HUES64 (cell line): ENCODE data around the gene MGAT5.

Experiments used
- H3K27ac ChIP-seq: 2 replicates; pipeline ENCODE4 v1.7.0; 2013; ENCODE audit warnings: low read depth, low read length, inconsistent platforms
- H3K27me3 ChIP-seq: 2 replicates; pipeline ENCODE4 v1.6.1; 2013; ENCODE audit warnings: mild to moderate bottlenecking, low read length; ENCODE audit not compliant: insufficient read depth
- H3K36me3 ChIP-seq: 2 replicates; pipeline ENCODE4 v1.6.1; 2013; ENCODE audit warnings: mild to moderate bottlenecking, low read length; ENCODE audit not compliant: insufficient read depth
- H3K4me1 ChIP-seq: 2 replicates; pipeline ENCODE4 v1.6.1; 2013; ENCODE audit warnings: mild to moderate bottlenecking, low read length, moderate library complexity; ENCODE audit not compliant: insufficient read depth
- H3K4me3 ChIP-seq: 2 replicates; pipeline ENCODE4 v1.5.1; 2013; ENCODE audit warnings: mild to moderate bottlenecking, low read length, moderate library complexity
- H3K9ac ChIP-seq: 2 replicates; pipeline ENCODE4 v1.6.1; 2013; ENCODE audit warnings: mild to moderate bottlenecking, low read depth, low read length
- H3K9me3 ChIP-seq: 2 replicates; pipeline ENCODE4 v1.6.1; 2013; ENCODE audit warnings: low read depth, low read length; ENCODE audit not compliant: insufficient read depth
- WGBS: fragments of 150-250, 120-280 bp; methylation state at CpG from one replicate; pipeline ENCODE4 v1.1.7; 2013; ENCODE audit warnings: missing lambda C conversion rate; 5-methylcytosine and 5-hydroxymethylcytosine counted together

Gene MGAT5

GRCh38 chr2:134231965-134232340 is 21.9 kb upstream of the MGAT5 start:
- Histone ChIP-seq H3K9ac (no peak overlapping the region), H3K4me3 (no peak overlapping the region)
- 90% methylated on average over 2 of the region's 2 CpGs for WGBS

GRCh38 chr2:134232461-134232860 is 21.4 kb upstream of the MGAT5 start:
- Histone ChIP-seq H3K9ac (no peak overlapping the region), H3K27me3 (no peaks in the 10 kb centered on the region), H3K27ac (no peak overlapping the region), H3K9me3 (peaks cover 28% of the 10 kb centered on the region), H3K4me1 (no peaks in the 10 kb centered on the region), H3K4me3 (no peak overlapping the region), H3K36me3 (no peaks in the 10 kb centered on the region)
- WGBS: 89% methylated on average over 1 of the region's 1 CpG

More at GRCh38 chr2:134231965-134232340, 21.9 kb upstream of the MGAT5 start:
- Histone ChIP-seq H3K27me3 (no peaks in the 10 kb centered on the region), H3K36me3 (no peaks in the 10 kb centered on the region), H3K4me1 (no peaks in the 10 kb centered on the region), H3K27ac (no peak overlapping the region), H3K9me3 (peaks cover 28% of the 10 kb centered on the region)

DNA sequence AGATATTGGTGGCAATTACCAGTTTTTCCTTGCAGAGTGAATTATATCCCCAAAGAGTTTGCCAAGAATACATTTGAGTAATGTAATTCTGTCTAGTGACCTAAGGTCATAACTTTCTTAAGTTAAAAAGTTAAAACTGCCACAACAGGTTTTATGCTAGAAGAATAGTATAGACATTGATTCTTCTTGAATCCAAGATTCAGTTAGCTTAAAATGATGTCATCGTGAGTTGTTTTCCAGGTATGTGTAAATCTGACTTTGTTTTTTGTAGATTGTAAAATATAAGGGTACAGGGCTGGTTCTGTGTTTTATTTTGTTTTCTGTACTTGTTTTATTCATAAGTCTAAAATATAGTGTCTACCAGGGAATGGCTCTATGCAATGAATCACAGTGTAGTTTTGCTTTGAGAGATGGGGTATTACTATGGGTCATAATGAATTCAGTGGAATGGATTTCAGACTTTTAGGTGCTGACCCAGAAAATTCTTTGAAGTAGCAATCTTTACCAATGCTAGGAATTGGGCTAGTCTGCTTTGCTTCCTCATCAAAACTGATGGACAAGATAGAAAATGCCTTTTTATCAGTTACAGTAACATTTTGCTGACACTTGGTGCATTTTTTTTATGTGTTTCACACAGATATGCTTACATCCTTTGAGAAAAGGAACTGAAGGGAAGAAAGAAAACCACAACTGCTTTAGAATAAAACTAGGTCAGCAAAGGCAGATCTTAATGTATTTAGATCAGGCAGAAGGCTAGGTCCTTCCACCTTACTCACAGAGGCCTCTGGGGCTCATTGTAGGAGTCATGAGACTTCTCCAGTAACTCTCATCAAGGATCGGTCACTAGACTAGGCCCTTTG is 20.8 kb upstream of the MGAT5 start:
- Histone ChIP-seq H3K9ac (no peak overlapping the region), H3K36me3 (no peaks in the 10 kb centered on the region), H3K4me3 (no peak overlapping the region), H3K4me1 (no peaks in the 10 kb centered on the region), H3K27ac (no peak overlapping the region), H3K27me3 (no peaks in the 10 kb centered on the region), H3K9me3 (peaks cover 22% of the 10 kb centered on the region)
- WGBS: 89% methylated on average over 2 of the region's 2 CpGs

DNA sequence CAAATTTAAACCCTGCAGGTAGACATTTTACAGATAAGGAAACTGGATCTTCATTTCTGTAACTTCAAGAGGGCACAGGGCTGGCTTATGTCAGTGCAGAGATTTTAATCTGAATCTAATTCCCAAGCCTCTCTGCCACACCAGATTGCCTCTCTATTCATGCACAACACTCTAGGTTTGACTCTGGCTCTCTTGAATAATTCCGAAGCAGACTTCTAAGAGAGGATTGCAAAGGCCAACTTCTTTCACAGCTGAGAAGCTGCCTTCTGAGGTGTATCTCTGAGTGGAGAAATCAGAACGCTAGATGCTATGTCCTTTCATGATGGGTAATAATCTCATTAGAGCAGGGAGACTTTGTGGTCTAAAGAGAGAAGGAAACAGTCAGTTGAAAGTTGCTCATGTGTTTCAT is 20.1 kb upstream of the MGAT5 start:
- no peaks in the 10 kb centered on the region for H3K36me3 ChIP-seq
- peaks cover 15% of the 10 kb centered on the region for H3K9me3 ChIP-seq
- H3K27me3 ChIP-seq: no peaks in the 10 kb centered on the region
- H3K9ac ChIP-seq: no peak overlapping the region
- no peak overlapping the region for H3K4me3 ChIP-seq
- 86% methylated on average over 2 of the region's 2 CpGs for WGBS
- no peaks in the 10 kb centered on the region for H3K4me1 ChIP-seq
- no peak overlapping the region for H3K27ac ChIP-seq

DNA sequence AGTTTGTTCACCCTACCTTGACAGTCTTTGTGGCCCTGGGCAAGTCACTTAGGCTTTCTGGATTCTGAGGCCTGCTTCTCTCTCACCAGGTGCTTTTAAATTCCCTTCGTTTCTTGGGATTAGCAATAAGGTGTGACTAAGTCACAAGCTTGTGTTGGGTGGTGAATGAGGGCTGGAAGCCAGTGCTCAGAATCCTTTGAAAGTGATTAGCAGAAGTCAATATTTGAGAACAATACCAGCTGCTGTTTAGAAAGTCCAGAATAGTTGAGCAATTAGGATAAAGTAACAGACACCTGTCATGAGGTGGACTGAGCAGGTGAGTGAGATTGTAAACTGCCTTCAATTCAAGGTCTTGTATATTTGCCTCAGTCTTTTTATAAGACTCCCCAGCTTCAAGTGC is 19.3 kb upstream of the MGAT5 start:
- H3K36me3 ChIP-seq: no peaks in the 10 kb centered on the region
- H3K9ac ChIP-seq: no peak overlapping the region
- no peak overlapping the region for H3K27ac ChIP-seq
- no peaks in the 10 kb centered on the region for H3K27me3 ChIP-seq
- H3K4me3 ChIP-seq: no peak overlapping the region
- no peaks in the 10 kb centered on the region for H3K4me1 ChIP-seq
- 73% methylated on average over 1 of the region's 1 CpG for WGBS
- H3K9me3 ChIP-seq: peaks cover 7% of the 10 kb centered on the region; the same call in 1 of the 2 replicates

DNA sequence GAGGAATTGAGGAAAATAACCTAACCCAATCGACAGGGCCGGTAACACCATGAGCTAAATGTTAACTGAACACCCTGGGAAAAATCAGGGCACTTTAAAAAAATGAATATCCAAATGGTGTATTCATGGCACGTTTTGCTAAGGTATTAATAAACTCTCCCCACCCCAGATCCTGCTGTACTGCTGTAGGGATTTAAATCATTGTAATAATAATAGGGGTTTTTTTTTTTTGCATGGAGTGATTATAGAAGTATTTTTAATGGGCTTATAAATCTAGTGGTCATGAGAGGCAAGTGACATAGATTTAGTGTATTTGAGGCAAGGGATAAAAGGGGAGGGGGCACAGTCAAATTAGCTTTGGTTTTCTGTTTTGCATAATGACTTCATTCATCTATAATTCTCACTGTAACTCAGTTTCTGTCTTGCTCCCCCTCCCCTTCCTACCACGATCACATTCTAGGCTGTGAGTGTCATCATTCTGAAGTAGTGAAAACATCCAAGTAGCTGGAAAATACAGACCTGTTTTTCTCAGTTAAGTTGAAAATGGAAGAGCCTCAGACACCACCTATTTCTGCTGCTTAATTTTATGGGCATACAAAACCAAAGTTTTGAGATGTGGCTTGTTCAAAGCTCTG is 18.2 kb upstream of the MGAT5 start:
- H3K36me3 ChIP-seq: no peaks in the 10 kb centered on the region
- H3K9ac ChIP-seq: no peak overlapping the region
- no peaks in the 10 kb centered on the region for H3K9me3 ChIP-seq
- H3K4me1 ChIP-seq: no peaks in the 10 kb centered on the region
- WGBS: 90% methylated on average over 3 of the region's 4 CpGs
- no peak overlapping the region for H3K4me3 ChIP-seq
- H3K27ac ChIP-seq: no peak overlapping the region
- H3K27me3 ChIP-seq: no peaks in the 10 kb centered on the region

- Histone ChIP-seq H3K4me1 (no peaks in the 10 kb centered on the region), H3K27me3 (no peaks in the 10 kb centered on the region), H3K9ac (no peak overlapping the region), H3K36me3 (no peaks in the 10 kb centered on the region), H3K27ac (no peak overlapping the region), H3K9me3 (no peaks in the 10 kb centered on the region), H3K4me3 (no peak overlapping the region)
- 94% methylated on average over 2 of the region's 3 CpGs for WGBS
Observed at GRCh38 chr2:134238371-134238770, 15.5 kb upstream of the MGAT5 start.

DNA sequence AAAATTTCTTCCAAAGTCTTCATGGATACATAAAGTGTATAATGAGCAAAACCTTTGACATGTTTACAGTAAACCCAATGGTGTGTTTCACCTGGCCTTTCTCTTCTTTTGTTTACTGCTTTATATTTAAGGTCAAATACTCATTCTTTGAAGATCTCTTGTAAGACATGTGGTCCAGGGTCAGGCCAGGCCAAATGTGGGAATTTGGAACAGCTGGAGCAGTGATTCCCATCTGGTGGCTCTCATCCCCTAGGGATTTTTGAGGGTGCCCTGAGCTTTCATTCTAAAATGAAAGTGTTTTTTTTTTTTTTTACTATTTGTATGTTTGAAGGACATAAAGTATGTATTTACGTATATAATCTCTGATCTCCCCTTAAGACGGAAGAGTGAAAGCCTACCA is 13.8 kb upstream of the MGAT5 start:
- no peak overlapping the region for H3K27ac ChIP-seq
- no peaks in the 10 kb centered on the region for H3K9me3 ChIP-seq
- H3K4me1 ChIP-seq: no peaks in the 10 kb centered on the region
- no peak overlapping the region for H3K9ac ChIP-seq
- WGBS: 97% methylated on average over 2 of the region's 2 CpGs
- H3K4me3 ChIP-seq: no peak overlapping the region
- H3K36me3 ChIP-seq: no peaks in the 10 kb centered on the region
- H3K27me3 ChIP-seq: no peaks in the 10 kb centered on the region

DNA sequence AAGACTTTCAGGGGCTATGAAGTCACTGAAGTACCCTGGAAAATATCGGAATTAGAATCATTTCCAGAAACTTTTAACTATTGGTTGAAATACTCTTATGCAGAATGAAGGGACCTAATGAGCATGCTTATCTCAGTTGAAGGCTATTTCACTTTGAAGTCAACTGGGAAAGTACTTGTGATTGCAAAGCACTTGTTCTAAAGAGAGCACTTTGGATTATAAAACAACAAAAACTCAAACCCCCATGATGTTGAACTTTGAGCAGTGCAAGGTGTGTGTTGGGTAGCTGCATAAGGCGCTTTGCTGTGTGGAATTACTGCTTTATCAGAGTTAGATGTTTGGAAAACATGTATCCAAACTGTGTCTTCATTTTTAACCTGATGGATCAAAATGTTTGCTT is 12.0 kb upstream of the MGAT5 start:
- 96% methylated on average over 2 of the region's 2 CpGs for WGBS
- Histone ChIP-seq H3K4me1 (0 out of 2 replicates have a peak, but pooled peaks cover 9% of the 10 kb centered on the region), H3K9ac (no peak overlapping the region), H3K27ac (no peak overlapping the region), H3K4me3 (no peak overlapping the region), H3K9me3 (no peaks in the 10 kb centered on the region), H3K27me3 (no peaks in the 10 kb centered on the region), H3K36me3 (no peaks in the 10 kb centered on the region)

DNA sequence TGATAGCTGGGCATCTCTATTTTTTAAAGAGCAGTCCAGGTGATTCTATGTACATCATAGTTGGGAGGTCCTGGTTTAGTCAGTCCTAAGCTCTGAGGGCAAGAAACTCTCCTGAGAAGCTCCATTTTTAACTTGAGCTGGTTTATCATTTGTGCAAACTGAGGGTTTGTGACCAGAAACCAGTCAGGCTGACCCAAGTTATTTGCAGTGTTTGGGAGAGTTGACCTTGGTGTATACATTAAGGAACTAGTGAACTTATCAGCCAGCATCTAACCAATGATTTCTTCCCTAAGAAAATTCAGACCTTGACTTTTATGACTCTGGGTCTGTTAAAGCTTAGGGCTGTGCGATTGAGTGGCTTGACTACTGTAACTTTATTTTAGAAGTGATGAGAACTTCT is 10.6 kb upstream of the MGAT5 start:
- H3K36me3 ChIP-seq: no peaks in the 10 kb centered on the region
- H3K4me3 ChIP-seq: no peak overlapping the region
- 0 out of 2 replicates have a peak, but pooled peaks cover 9% of the 10 kb centered on the region for H3K4me1 ChIP-seq
- H3K9me3 ChIP-seq: no peaks in the 10 kb centered on the region
- H3K27ac ChIP-seq: no peak overlapping the region
- no peak overlapping the region for H3K9ac ChIP-seq
- H3K27me3 ChIP-seq: no peaks in the 10 kb centered on the region
- WGBS: 96% methylated on average over 1 of the region's 1 CpG

DNA sequence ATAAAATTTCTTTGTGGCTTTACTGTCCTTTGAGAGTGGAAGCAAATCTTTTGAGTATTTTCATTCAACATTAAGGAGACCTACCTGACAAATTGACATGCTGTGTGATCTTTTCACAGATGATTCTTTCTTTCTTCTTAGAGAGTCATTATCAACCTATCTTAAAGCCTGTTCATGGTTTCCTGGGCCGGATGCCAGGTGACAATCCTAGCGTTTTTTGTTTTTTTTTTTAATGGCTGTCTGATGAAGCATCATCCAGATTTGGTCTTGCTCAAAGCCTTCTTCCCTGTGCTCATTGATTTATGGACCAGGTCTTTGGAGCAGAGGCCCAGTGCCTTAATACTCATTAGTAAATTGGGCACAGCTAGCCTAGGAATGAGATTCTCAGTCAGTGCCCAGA is 9.8 kb upstream of the MGAT5 start:
- H3K36me3 ChIP-seq: no peaks in the 10 kb centered on the region
- H3K27ac ChIP-seq: no peak overlapping the region
- 91% methylated on average over 2 of the region's 2 CpGs for WGBS
- H3K9me3 ChIP-seq: no peaks in the 10 kb centered on the region
- H3K9ac ChIP-seq: no peak overlapping the region
- H3K27me3 ChIP-seq: no peaks in the 10 kb centered on the region
- H3K4me1 ChIP-seq: 0 out of 2 replicates have a peak, but pooled peaks cover 9% of the 10 kb centered on the region
- H3K4me3 ChIP-seq: no peak overlapping the region
